Glutamatergic neuron (in vitro differentiated cells): ENCODE measurements around the gene DNAH7. TPM values are rescaled to one million over a fixed set of nuclear protein-coding genes. Genes with fewer than 3 reads are reported as not detected.

ENCODE experiments used
- DNase-seq: peaks from one replicate; pipeline ENCODE4 v3.0.0; 2022
- H3K27ac Mint-ChIP-seq: one replicate; pipeline ENCODE4 v1.8.0; 2020; ENCODE audit warnings: mild to moderate bottlenecking, mixed read lengths, inconsistent platforms; ENCODE audit not compliant: unreplicated experiment
- H3K27me3 Mint-ChIP-seq: one replicate; pipeline ENCODE4 v1.8.0; 2020; ENCODE audit warnings: mild to moderate bottlenecking, moderate library complexity, mixed read lengths, inconsistent platforms; ENCODE audit not compliant: unreplicated experiment
- H3K36me3 Mint-ChIP-seq: one replicate; pipeline ENCODE4 v1.8.0; 2020; ENCODE audit warnings: mild to moderate bottlenecking, mixed read lengths, inconsistent platforms; ENCODE audit not compliant: unreplicated experiment
- H3K4me1 Mint-ChIP-seq: one replicate; pipeline ENCODE4 v1.8.0; 2020; ENCODE audit warnings: mild to moderate bottlenecking, low read depth, mixed read lengths, inconsistent platforms; ENCODE audit not compliant: unreplicated experiment
- H3K4me3 Mint-ChIP-seq: one replicate; pipeline ENCODE4 v1.8.0; 2020; ENCODE audit warnings: mild to moderate bottlenecking, mixed read lengths, inconsistent platforms; ENCODE audit not compliant: unreplicated experiment
- H3K9me3 Mint-ChIP-seq: one replicate; pipeline ENCODE4 v1.8.0; 2020; ENCODE audit warnings: mild to moderate bottlenecking, moderate library complexity, mixed read lengths, inconsistent platforms; ENCODE audit not compliant: unreplicated experiment
- total RNA-seq: library from RNA; stranded (reverse); fragmentation: NEBNext Ultra II Directional; extraction: Animal tissue kit (Norgen Biotek cat#: 25700); gene quantifications from one replicate; pipeline ENCODE4 v1.2.1, GENCODE V29; 2021; ENCODE audit not compliant: unreplicated experiment
- TF ChIP-seq, protein P1 (sequence below): fragments of 200-600 bp; sonication (generic); IDR thresholded peaks from one replicate; pipeline ENCODE4 v1.5.0; 2021; ENCODE audit not compliant: partially characterized antibody, unreplicated experiment

DNAH7 gene
- total RNA-seq, 1 donor from 2014 or later, result 0.56 TPM

DNA sequence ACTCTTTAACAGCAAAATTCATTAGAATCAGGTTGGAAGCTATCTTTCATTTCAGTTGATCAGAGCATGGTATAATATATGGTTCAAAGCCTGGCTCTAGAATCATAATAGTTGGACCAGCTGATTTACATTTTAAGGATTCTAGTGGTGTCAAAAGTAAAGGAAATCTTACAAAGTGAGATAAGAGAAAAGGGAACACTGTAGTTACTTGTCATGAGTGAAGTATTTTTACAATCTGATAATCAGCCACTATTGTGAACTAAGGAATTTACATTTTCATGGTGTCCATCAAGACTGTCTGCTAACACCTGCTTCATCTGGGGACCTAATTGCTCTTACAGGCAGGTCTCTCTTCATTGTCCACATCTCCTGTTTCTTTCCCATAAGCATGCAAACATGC is 250.5 kb downstream of the DNAH7 start:
- H3K9me3 Mint-ChIP-seq, result no peaks in the 10 kb centered on the region
- H3K36me3 Mint-ChIP-seq, result no peaks in the 10 kb centered on the region
- DNase-seq, result no peak
- H3K4me3 Mint-ChIP-seq, result no peak overlapping the region
- TF ChIP-seq, protein P1, sequence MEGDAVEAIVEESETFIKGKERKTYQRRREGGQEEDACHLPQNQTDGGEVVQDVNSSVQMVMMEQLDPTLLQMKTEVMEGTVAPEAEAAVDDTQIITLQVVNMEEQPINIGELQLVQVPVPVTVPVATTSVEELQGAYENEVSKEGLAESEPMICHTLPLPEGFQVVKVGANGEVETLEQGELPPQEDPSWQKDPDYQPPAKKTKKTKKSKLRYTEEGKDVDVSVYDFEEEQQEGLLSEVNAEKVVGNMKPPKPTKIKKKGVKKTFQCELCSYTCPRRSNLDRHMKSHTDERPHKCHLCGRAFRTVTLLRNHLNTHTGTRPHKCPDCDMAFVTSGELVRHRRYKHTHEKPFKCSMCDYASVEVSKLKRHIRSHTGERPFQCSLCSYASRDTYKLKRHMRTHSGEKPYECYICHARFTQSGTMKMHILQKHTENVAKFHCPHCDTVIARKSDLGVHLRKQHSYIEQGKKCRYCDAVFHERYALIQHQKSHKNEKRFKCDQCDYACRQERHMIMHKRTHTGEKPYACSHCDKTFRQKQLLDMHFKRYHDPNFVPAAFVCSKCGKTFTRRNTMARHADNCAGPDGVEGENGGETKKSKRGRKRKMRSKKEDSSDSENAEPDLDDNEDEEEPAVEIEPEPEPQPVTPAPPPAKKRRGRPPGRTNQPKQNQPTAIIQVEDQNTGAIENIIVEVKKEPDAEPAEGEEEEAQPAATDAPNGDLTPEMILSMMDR, result no peak
- H3K4me1 Mint-ChIP-seq, result no peaks in the 10 kb centered on the region
- H3K27me3 Mint-ChIP-seq, result no peaks in the 10 kb centered on the region
- H3K27ac Mint-ChIP-seq, result no peak overlapping the region

DNA sequence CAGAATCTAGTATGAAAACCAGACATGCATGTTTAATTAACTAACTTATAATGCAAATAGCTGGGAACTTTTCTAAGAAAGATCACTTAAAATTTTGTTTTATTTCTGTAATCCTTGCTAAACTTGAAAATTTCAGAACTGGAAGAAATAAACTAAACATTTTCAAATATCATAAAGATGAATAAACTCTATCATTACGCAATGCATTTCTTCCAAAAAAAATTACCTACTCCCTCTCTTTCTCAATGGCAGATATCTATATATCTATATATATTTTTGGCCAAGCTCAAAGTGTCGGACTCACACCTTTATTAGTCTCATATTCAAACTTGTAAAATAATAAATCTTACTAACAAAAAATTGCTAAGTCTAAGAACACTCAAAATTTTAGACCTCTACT is 253.6 kb downstream of the DNAH7 start:
- Mint-ChIP-seq H3K27ac (no peak overlapping the region), H3K27me3 (no peaks in the 10 kb centered on the region), H3K4me1 (no peaks in the 10 kb centered on the region), H3K36me3 (no peaks in the 10 kb centered on the region), H3K4me3 (no peak overlapping the region), H3K9me3 (no peaks in the 10 kb centered on the region)
- TF ChIP-seq, protein P1, result no peak
- no peak for DNase-seq

DNA sequence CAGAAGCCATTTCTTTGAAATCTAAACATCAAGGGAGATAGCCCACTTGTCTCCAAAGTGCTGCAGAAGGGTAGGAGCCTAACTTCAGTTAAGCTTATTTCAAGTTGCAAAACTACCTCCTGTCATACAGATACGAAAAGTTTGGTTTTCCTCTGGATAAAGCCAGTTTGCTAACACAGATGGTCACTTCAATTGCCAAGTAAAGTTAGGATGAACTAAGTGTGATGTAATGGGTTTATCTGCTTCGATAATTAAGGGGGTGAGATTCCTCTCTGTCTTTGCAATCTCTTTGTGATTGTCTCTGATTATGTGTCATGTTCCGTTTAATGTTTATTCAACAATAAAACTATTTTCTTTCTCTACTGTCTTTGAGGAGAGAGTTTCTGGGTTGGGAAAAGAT is 255.2 kb downstream of the DNAH7 start:
- TF ChIP-seq, protein P1, result no peak
- Mint-ChIP-seq H3K27ac (no peak overlapping the region), H3K4me1 (no peaks in the 10 kb centered on the region), H3K36me3 (no peaks in the 10 kb centered on the region), H3K4me3 (no peak overlapping the region), H3K27me3 (no peaks in the 10 kb centered on the region), H3K9me3 (no peaks in the 10 kb centered on the region)
- no peak for DNase-seq

DNA sequence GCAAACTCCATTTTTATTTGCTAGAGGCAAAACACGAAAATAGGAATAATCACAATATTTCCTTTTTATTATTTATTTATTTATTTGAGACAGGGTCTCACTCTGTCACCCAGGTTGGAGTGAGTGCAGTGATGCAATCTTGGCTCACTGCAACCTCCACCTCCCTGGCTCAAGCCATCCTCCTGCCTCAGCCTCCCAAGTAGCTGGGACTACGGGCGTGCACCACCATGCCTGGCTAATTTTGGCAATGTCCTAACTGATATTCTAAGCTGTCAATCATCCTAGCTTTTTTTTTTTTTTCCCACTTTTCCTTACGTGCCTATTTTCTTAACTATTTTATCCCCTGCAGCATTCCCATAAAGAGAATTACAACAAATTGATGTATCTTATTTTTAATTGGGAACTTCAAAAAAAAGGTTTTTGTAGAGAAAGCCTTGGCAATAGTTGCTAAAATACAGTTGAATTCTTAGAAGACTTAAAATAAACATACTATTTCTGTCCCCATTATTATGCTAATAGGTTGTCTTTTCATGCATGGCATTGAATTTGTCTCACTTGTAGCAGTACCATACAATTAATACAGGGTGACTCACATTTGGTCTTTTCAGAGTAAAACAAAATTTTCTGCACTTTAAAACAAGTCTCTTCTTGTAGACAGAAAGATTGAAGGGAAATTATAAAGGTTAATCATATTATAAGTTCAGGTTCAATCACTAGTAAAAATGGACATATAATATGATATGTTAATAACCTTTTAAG is 258.1 kb downstream of the DNAH7 start:
- Mint-ChIP-seq H3K27me3 (no peaks in the 10 kb centered on the region), H3K27ac (no peak overlapping the region), H3K9me3 (no peaks in the 10 kb centered on the region), H3K36me3 (no peaks in the 10 kb centered on the region), H3K4me1 (no peaks in the 10 kb centered on the region), H3K4me3 (no peak overlapping the region)
- TF ChIP-seq, protein P1, result no peak
- no peak for DNase-seq

DNA sequence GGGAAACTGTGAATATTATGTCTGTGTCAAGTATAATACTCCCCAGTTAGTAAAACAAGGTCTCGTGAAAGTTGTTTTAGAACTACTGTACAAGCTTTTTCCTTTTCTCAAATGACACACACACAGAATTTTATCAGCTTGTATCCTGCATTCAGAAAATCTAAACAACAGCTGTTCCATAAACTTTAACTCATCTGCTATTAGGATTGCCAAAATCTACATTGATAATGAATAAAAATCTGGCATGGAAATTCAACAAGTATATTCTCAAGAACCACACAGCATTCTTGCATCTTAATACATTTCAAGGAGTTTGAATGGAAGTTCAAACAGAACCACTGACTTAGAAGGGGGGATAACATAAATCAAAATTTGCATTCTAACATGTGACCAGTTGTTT is 260.4 kb downstream of the DNAH7 start:
- Mint-ChIP-seq H3K27me3 (no peaks in the 10 kb centered on the region), H3K4me1 (peaks cover 2% of the 10 kb centered on the region), H3K9me3 (no peaks in the 10 kb centered on the region), H3K27ac (no peak overlapping the region), H3K36me3 (no peaks in the 10 kb centered on the region), H3K4me3 (no peak overlapping the region)
- no peak for DNase-seq
- TF ChIP-seq, protein P1, result no peak
